SK-MEL-5 (cell line): ENCODE measurements around the gene KAT6B. TPM values are rescaled to one million over a fixed set of nuclear protein-coding genes. Genes with fewer than 3 reads are reported as not detected.
"Not testable (repeated sequence)": the region's sequence is repeated elsewhere in the genome, so short reads cannot be mapped to it uniquely, and the experiment has no call there.

Experiments used
- DNase-seq: peaks from one replicate; pipeline ENCODE4 v3.0.0-alpha.2; 2016; ENCODE audit warnings: low read depth, low spot score
- in situ Hi-C: cut with HindIII; loops from 2 replicates; pipeline ENCODE4 v1.10.0; 2016; ENCODE audit warnings: low sequenced_read_pairs, high pct_unique_total_duplicates, low pct_unique_long_range_greater_than_20kb
- total RNA-seq: library from RNA; depleted of rRNA; stranded (reverse); fragments of >200 nt; shearing (Covaris generic); gene quantifications from 2 replicates; pipeline ENCODE4 v1.2.3, GENCODE V29; 2014

KAT6B gene
- total RNA-seq, 1 experiment from 2014 or later = 12.0 TPM

DNA sequence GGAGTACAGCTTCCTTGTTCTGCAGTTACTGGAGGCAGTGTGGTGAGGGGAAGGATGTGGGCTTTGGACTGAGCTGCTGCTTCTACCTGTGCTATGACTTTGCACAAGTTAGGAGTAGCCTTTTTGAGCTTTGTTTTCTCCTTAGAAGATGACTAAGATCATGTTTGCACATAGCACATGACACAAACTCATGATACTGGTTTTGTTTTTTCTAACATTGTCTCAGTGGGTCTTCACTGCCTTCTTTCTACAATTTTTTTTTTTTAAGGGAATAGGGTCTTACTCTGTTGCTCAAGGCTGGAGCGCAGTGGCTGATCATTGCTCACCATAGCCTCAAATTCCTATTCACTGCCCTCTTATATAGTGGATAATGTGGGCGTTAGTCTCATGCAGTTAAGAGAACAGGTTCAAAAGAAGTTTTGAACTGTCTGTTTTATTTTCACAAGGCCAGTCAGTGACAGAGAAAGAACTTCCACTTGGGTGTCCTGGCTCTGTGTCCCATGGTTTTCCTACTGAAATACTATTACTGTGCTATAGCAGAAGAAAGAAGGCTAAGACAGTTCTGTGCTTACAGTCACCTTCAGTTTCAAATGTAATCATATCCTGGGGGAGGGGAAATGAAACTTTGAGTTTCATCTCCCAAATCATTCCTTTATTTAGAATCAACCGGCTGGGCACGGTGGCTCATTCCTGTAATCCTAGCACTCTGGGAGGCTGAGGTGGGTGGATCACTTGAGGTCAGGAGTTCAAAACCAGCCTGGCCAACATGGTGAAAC is 72.0 kb downstream of the KAT6B start:
- in situ Hi-C loops = no loop called here
- peak; percentile 48 for DNase-seq

DNA sequence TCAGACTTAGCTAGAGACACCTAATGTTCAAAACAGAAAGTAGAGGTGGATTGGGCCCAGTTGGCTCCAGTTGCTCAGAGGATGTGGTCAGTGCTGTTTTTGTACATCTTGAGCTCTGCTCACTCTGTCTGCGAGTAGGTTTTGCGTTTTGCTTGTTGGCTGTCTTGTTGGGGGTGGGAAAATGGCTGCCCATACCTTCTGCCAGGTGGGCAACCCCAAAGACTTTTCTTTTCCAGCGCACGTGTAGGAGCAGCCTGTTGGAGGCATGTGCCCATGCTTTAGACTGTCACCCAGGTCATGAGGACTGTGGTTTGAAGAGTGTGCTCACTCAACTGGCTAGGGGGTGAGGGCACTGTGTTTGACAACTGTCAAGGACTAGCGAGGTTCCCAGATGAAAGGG is 73.9 kb downstream of the KAT6B start:
- no peak for DNase-seq
- in situ Hi-C loops = no loop called here

DNA sequence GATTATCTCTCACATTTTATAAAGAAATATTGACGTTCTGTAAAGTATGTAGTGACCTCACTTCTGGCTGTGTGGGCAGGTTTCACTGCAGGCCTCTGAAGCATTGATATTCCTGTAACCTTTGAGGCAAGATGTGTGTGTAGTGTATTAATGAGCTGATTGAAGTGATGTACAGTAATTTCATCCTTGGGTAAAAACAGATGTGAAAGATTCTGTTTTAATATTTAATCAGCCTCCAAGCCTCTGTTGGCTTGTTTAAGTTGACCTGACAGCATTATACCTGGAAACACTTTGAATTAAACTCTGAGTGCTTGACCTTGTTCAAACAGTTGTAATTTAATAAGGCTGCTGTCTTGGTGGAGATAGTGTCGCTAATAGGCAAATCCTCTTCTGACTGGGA is 74.9 kb downstream of the KAT6B start:
- no peak for DNase-seq
- in situ Hi-C loops = no loop called here

DNA sequence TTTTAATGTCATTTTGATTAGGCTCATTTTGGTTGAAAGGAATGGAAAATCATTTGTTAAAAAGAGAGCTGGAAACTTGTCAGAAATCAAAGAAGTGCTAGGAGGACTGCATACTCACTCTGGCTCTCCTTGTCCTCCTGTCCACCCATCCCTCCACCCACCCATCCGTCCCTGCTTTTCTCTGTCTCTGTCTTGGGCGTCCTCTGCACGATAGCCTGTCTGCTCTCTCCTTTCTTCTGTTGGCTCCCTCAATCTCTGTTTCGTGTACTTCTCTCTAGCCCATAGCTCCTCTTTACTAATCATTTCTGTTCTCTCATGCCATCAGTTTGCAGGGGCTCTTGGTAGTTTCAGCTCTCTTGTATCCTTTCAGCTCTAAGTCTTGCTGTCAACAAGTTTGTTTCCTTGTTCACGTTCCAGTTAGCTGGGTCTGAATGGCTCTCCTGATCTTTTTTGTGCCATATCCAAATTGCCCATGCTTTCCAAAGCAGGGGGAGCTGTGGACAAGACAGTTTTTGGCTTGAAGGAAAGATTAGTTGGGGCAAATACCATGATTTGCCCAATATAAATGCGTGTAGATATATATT is 75.6 kb downstream of the KAT6B start:
- no peak for DNase-seq
- in situ Hi-C loops = no loop called here

DNA sequence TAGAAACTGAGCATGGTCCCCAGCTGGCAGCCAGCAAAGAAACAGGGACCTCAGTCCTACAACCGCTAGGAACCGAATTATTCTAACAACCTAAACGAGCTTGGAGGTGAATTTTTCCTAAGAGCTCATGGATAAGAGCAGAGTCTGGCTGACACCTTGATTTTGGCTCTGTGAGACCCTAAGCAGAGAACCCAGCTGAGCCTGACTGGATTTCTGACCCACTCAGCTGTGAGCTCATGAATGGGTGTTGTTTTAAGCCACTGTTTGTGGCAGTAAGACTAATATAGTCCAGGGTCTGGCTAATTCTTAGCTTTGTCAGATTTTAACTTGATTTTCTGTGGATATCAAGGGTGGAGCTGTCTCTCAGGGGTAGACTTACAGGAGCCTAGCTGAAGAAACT is 77.1 kb downstream of the KAT6B start:
- in situ Hi-C loops = no loop called here
- no peak for DNase-seq

DNA sequence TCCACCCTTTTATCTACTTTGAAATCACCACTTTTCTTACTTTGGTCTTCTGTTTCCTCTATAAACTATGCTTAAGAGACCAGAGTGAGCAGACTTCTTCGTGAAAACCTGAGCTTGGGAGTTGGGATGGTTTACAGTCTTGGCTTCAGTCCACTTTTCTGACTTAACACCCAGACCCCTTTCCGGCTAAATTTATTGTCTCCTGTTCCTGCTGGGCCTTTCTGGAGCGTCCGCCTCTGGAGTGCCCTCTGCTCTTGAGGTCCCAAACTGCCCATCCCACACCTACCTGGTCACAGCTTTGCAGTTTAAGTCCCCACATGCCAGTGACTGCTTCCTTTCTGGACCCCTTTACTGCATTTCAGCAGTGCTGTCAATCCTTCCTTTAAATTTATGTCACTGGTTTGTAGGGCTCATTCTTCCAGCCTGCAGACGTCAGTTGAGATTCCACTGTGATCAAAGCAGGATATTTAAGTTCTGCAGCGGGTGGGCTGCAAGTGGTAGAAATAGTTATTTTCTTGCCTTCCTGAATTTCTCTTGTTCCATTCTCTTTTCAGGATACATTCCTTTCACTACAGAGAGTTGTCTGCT is 80.3 kb downstream of the KAT6B start:
- DNase-seq = no peak
- in situ Hi-C loops = no loop called here

DNA sequence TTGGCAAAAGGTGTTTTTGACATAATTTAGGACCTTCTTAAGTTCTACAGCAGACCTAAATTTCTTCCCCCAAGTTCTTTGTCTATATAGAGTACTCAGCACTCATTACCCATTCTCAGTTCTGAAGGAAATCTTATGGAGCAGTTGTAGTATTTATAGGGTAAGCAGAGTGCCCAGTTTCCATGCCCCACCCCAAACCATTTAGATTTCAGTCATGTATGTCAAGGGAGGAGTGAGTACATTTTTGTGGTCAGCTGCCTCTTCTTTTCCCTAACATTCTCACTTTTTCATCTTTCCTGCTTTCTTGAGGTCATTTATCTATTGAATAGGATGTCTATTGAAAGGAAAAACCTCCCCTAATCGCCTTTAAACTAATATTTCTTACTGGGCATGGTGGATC is 83.3 kb downstream of the KAT6B start:
- in situ Hi-C loops = no loop called here

DNA sequence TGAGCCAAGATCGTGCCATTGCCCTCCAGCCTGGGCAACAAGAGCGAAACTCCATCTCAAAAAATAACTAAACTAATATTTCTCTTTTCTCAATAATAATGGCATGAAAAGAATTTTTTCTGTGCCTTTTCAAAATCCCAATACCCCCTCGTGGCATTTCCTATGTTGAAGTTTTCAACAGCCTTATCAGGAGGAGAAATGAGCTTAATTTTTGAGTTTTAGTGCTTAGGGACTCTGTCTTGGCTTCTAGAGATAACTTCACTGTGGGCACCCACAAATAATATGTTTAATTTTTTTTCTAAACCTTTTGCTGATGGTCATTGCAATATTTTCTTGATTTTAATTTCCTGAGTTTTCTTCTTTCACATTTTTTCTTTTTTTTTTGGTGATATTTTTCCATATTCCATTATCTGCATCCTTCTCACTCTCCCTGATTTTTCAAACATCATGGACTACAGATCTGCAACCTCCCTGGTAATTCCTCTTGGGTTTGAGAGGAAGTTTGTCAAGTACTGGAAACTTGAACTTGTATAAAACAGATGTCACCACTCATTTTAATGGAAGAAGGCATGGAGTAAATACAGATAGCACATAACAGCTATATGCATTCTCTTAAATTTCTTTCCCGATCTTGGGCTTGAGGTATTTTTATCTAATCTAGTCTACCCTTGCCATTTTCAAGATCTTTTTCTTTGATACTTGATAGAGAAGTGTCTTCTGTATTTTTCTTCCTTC is 84.0 kb downstream of the KAT6B start:
- in situ Hi-C loops = no loop called here
- no peak for DNase-seq

More for the DNA sequence above, 83.3 kb downstream of the KAT6B start:
- DNase-seq = no peak

DNA sequence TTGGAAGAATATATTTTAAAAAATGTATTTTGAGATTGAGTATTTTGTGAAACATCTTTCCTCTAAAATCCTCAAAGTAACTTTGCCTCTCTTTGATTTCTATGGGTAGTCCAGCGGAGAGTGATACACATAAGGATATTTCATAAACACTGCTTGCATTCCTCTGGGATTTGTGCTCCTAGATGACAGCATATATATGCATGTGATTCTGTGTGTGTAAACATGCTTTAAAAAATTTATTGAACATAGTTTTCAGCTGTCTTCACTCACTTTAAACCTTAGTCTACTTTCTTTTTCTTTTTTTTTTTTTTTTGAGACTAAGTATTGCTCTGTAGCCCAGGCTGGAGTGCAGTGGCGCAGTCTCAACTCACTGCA is 84.6 kb downstream of the KAT6B start:
- in situ Hi-C loops = no loop called here
- no peak for DNase-seq

DNA sequence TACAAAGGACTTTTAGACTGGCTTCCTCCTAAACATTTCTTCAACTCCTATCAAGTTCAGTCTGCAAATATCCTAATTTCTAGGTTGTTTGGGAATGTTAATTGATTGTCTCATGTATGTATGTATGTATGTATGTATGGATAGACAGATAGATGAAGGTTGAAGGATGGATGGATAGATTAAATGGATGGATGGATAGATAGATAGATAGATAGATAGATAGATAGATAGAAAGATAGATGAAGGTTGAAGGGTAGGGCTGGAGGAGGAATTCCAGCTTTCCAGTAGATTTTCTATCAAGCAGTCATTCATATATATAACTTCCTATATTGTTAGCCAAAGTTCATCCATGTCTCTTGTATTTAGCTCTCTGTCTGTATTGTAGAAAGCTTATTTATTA is 85.8 kb downstream of the KAT6B start:
- in situ Hi-C loops = no loop called here
- DNase-seq = no peak

DNA sequence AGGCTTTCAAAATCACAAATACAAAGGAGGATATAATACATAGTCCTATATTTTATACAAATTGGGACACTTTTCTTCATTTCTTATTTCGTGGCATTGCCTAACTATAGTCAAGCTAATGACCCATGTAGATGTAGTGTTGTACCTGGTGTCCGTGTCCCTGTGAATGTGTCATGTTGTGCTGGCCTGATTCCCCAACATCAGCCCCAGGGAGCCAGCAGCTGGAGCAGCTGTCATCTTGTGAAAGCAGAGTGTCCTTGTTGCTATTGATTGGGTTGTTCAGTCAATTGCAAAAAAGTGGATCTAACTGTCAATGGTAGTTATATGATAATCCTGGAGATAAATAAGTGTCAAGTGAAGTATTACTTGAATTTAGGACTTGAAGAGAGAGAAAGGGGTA is 86.3 kb downstream of the KAT6B start:
- in situ Hi-C loops = no loop called here
- DNase-seq = no peak

DNA sequence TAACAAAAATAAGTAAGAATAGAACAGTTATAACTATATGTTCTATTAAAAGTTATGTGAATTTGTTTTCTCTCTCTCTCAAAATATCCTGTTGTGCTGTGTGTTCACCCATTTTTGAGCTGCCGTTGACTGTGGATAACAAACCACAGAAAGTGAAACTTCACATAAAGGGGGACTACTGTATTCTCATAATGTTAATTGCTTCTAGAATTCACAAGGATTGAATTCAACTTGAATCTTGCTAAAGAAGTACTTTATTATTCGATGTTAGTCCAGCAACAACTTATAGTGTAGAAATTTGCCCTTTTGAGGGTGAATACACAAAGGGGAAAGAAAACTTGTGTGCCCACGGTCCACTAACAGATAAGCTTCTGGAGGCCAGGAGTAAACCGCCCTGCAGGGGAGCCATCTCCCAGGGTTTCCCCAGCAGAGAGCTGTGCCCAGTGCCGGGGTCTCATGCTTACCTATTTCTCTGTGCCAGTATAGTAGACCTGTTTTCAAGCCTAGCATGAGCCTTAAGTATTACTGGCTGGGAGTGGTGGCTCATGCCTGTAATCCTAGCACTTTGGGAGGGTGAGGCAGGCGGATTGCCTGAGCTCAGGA is 87.1 kb downstream of the KAT6B start:
- in situ Hi-C loops = no loop called here
- DNase-seq = peak; percentile 57

DNA sequence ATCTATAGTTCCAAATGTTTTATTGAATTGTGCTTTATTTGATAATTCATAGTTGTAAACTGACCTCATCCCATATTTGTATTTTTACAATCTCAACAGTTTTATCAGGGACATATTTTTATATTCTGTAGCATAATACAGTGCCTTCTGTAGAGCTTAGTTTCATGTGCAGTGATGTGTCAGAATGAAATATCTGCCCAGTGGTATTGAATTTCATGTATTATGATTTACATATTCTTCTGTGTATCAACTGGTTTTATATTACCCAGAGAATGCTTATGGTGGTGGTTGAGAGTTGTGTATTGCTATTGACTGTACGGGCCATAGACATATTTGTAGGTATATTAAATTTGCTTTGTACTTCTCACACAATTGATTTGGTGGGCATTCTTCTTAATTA is 89.9 kb downstream of the KAT6B start:
- no peak for DNase-seq
- in situ Hi-C loops = no loop called here

DNA sequence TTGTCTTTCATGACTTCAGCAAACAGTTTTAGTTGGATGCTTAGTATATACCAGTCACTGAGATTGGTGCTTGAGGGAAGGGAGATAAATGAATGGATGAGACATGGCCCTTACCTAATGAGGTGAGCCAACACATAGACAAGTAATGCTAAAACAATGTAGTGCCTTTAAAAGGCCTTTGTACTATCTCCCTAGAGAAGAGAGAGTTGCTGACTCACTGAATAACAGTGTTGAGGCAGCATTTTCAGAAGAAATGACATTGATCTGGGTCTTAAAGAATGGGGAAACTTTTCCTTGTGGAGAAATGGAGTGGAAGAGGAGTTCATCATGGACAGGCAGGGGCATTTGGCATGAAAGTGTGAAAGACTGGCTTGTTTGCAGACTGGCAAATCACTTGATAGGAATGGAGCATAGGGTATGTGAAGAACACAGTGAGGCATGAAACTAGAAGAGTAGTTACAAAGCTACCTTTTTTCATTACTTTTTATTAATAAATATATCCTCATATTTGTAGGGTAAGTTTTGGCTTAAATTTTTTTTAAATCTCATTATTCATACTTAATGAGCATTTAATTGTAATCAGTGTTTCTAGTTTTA is 91.2 kb downstream of the KAT6B start:
- peak; percentile 51 for DNase-seq
- in situ Hi-C loops = no loop called here

DNA sequence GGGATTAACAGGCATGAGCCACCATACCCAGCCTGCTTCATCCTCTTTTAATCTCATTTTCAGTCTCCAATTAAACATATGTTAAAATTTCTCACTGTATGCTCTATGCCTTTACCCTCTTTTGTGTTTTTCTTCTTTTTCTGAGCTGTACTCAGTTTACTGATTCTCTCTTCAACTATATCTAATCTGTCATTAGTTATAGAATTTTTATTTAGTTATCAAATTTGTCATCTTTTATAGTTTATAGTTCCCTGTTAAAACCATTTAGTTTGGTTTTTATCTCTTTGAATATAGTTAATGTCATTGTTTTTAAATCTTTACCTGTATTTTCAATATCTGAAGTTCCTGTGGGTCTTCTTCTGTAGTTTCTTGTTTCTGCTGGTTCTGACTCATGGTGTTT is 93.3 kb downstream of the KAT6B start:
- in situ Hi-C loops = no loop called here
- DNase-seq = no peak

DNA sequence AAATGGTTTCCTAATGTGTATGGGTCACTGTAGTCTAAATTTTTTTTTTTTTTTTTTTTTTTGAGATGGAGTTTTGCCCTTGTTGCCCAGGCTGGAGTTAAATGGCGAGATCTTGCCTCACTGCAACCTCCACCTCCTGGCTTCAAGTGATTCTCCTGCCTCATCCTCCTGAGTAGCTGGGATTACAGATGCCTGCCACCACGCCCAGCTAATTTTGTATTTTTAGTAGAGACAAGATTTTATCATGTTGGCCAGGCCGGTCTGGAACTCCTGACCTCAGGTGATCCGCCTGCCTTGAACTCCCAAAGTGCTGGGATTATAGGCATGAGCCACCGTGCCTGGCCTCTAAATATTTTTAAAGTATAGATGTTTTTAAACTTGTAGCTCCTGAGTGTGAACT is 94.7 kb downstream of the KAT6B start:
- DNase-seq, in situ Hi-C loops: not testable (repeated sequence)

DNA sequence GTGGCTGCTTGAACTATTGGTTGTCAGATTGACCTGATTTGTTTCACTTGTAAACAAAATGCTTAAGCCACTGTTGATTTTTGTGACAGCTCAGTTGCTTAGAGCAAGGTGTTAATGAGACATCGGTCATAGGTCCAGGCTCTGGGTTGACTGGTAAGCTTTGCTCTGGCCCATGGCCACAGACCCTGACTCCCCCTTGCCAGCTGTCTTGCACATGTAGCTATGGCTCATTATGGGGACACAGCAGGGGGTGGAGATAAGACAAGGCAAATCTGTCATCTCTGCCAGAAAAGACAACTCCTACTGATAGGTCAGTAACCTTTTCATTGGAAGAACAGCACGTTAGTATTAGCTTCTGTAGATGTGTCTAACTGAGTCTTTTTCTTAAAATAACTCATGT is 95.3 kb downstream of the KAT6B start:
- in situ Hi-C loops = no loop called here
- DNase-seq = peak; percentile 44

DNA sequence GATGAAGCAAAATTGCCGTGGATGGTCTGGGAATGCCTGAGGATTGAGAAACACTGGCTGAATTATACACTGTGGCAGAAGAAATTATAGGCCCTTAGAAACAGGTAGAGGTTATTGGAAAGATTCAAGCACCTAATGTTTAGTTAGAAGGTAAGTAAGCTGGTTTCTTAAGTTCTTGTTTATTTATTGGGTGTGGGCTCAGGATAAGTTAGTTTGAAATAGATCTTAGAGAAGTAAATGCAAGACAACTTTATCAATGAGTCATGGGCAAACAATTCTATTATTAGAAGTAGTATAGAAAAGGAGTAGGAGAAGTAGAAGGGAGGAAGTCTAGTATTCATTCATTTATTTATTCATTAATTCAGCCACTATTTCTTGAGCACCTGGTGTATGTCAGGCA is 96.5 kb downstream of the KAT6B start:
- no peak for DNase-seq
- in situ Hi-C loops = no loop called here
